ENCODE data around the gene BBX. TPM values are rescaled to one million over a fixed set of nuclear protein-coding genes. Genes with fewer than 3 reads are reported as not detected.

The BBX gene
- total and polyA plus RNA-seq, 2 of the 4 experiments (the other 2 are of a cell fraction): 13.6 to 107 TPM

DNA sequence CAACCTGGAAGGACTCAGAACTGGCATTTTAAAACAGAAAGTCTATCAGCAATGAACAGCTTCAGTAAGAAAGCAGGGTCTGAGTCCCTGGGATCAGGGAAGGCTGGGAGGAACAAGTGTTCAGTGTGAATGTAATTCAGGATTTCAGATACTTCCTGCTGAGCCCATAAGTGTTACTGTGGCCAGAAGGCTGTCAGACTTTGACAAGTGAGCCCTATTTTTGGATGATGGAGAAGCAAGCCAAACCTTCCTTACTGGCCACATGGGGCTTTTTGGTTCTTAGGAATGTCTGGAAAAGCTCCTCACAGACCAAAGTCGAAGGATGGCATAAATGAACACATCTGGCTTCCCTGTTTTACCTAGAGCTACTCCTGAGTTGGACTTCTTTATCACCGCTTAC is 157.2 kb downstream of the BBX start:
- no peak overlapping the region for H3K23ac ChIP-seq (ENCODE audit: low read depth, low read length)
- H2BK5ac ChIP-seq (ENCODE audit: low read depth, low read length, poor library complexity, severe bottlenecking): no peak overlapping the region
- dilution Hi-C loops (cut with HindIII; ENCODE audit: low sequenced_read_pairs, unreplicated experiment) (no loop called here), intact Hi-C loops (cut with micrococcal nuclease) (loop anchor here (5.0 kb wide), 1 partner anchor 727 kb away; no protein-coding TSS in a partner anchor), in situ Hi-C loops (cut with MboI; ENCODE audit: low sequenced_read_pairs) (loop anchor here (5.0 to 10.0 kb wide), 2 partner anchors 62 to 805 kb away; no protein-coding TSS in a partner anchor)
- H4K8ac ChIP-seq (ENCODE audit: low read depth in 2 of 2, low read length in 2 of 2): no peak overlapping the region
- H3K9me1 ChIP-seq (ENCODE audit: insufficient read depth, low read length): no peaks in the 10 kb centered on the region
- H3K18ac ChIP-seq (ENCODE audit: low read depth, low read length): no peak overlapping the region
- no peak overlapping the region for H3K56ac ChIP-seq (ENCODE audit: extremely low read depth, insufficient read depth, low read length)
- no peaks in the 10 kb centered on the region for H3K36me3 ChIP-seq (ENCODE audit: control insufficient read depth, insufficient read depth, low read length)
- no peaks in the 10 kb centered on the region; the same call in 1 of the 2 replicates for H4K20me1 ChIP-seq (ENCODE audit: insufficient read depth, low read length)
- peaks cover 0 to 12% of the 10 kb centered on the region in 2 experiments; a peak in 2 of 4 replicates for H3K79me1 ChIP-seq (ENCODE audit: low read depth in 1 of 2, low read length in 2 of 2)
- BruUV-seq (replicated peaks): no TSS peak
- TF ChIP-seq, protein P1, sequence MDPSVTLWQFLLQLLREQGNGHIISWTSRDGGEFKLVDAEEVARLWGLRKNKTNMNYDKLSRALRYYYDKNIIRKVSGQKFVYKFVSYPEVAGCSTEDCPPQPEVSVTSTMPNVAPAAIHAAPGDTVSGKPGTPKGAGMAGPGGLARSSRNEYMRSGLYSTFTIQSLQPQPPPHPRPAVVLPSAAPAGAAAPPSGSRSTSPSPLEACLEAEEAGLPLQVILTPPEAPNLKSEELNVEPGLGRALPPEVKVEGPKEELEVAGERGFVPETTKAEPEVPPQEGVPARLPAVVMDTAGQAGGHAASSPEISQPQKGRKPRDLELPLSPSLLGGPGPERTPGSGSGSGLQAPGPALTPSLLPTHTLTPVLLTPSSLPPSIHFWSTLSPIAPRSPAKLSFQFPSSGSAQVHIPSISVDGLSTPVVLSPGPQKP (IDR thresholded peaks at IDR 0.05; ENCODE audit: borderline replicate concordance, low read depth, low read length): no peak
- TF ChIP-seq MXI1 (IDR thresholded peaks at IDR 0.05; ENCODE audit: borderline replicate concordance, low read depth, low read length) (no peak), FOS (IDR thresholded peaks at IDR 0.05; ENCODE audit: low read depth, low read length) (no peak), CEBPB (IDR thresholded peaks at IDR 0.05; ENCODE audit: low read depth, low read length) (no peak), CHD1 (IDR thresholded peaks at IDR 0.05; ENCODE audit: low read depth, low read length) (no peak), NFE2L2 (IDR thresholded peaks at IDR 0.05; ENCODE audit: low read depth, low read length) (no peak), SMC3 (IDR thresholded peaks at IDR 0.05; ENCODE audit: low read depth, low read length) (no peak)
- H2AK9ac ChIP-seq (replicated peaks; ENCODE audit: low read depth, low read length, poor library complexity): no peak overlapping the region
- H3K14ac ChIP-seq (replicated peaks; ENCODE audit: low read depth, low read length): no peak overlapping the region
- ChIA-PET CTCF (interaction anchor here (0.6 kb wide), 1 partner anchor 86 kb away, joined by 3 read pairs; no protein-coding TSS in a partner anchor), POLR2A (ENCODE audit: unreplicated experiment) (no interaction called here)
- no peak overlapping the region for H2AFZ ChIP-seq (replicated peaks; ENCODE audit: low read length, poor library complexity)
- H3K4ac ChIP-seq (ENCODE audit: low read depth, low read length): no peak overlapping the region
- no peak overlapping the region for H4K5ac ChIP-seq (ENCODE audit: low read depth, low read length)
- no peak overlapping the region for H2AK5ac ChIP-seq (ENCODE audit: low read depth, low read length)
- H2BK20ac ChIP-seq (ENCODE audit: low read depth, low read length): no peak overlapping the region
- H3K27ac ChIP-seq (ENCODE audit: insufficient read depth, low read length): no peak overlapping the region
- H3K4me1 ChIP-seq (ENCODE audit: control insufficient read depth, insufficient read depth, low read length): peaks cover 5% of the 10 kb centered on the region; the same call in 1 of the 2 replicates
- 80% methylated on average over 1 of the region's 2 CpGs; no CpG with 5 or more reads in 1 of the 2 experiments for WGBS, 2 experiments (ENCODE audit: extremely low coverage in 2 of 2, insufficient read length in 1 of 2)
- no peak for ATAC-seq (ENCODE audit: low read depth)
- H2BK120ac ChIP-seq (ENCODE audit: low read depth, low read length): no peak overlapping the region
- no peak overlapping the region for H2BK15ac ChIP-seq (ENCODE audit: low read depth, low read length)
- DNase-seq: no peak
- H3K9ac ChIP-seq (ENCODE audit: low read depth, low read length): no peak overlapping the region
- no peak overlapping the region for H3K4me2 ChIP-seq (ENCODE audit: low read depth, low read length)
- H3K4me3 ChIP-seq (ENCODE audit: insufficient read depth, low read depth, low read length): no peak overlapping the region
- H3K27me3 ChIP-seq (ENCODE audit: control insufficient read depth, insufficient read depth, low read length): no peaks in the 10 kb centered on the region
- H3K9me3 ChIP-seq (ENCODE audit: control insufficient read depth, insufficient read depth, low read length): peaks cover 2% of the 10 kb centered on the region; the same call in 1 of the 2 replicates
- no peak overlapping the region for H4K91ac ChIP-seq (ENCODE audit: insufficient read depth, low read depth, low read length)

Measured in IMR-90 (cell line).